A549 (cell line): ENCODE measurements around the gene STXBP6. TPM values are rescaled to one million over a fixed set of nuclear protein-coding genes. Genes with fewer than 3 reads are reported as not detected.

ENCODE experiments used
- ATAC-seq, 2 experiments: fragments of 200-7000 bp in 1 of 2; fragments of >200 bp in 1 of 2; cut with Nextera tagmentation in 1 of 2; cut with Tn5 transposase in 1 of 2; 3 replicates each; pipeline versions ENCODE4 v1.8.0 to v1.9.1; 2018 to 2020; ENCODE audit warnings: mild to moderate bottlenecking in 1 of 2, moderate library complexity in 1 of 2
- CTCF ChIA-PET: fragments of 300-600 bp; sonication (Branson Sonifier 250); formaldehyde crosslinking; extraction: SDS; loops from one replicate; lab custom pipeline; 2021; ENCODE audit warnings: antibody characterized with exemption, inconsistent platforms; lab: Yijun Ruan, JAX
- POLR2A ChIA-PET: fragments of 350-600 bp; formaldehyde crosslinking; extraction: SDS; loops from one replicate; lab custom pipeline; 2021; ENCODE audit warnings: antibody characterized with exemption, inconsistent platforms; lab: Yijun Ruan, JAX
- DNase-seq, 2 experiments: peaks; one replicate each; pipeline versions ENCODE4 v3.0.0 to v3.0.0-alpha.2; 2011 to 2016; ENCODE audit warnings: low read depth in 1 of 2, low spot score in 1 of 2
- FAIRE-seq: peaks from 2 replicates; lab custom pipeline; 2011; peaks lifted over from hg19 to GRCh38; lab: Jason Lieb, UNC
- H3K27ac ChIP-seq, 2 experiments: fragments of >200 bp; sonication (Bioruptor Twin); formaldehyde crosslinking; 3 replicates each; pipeline ENCODE4 v1.5.1; 2016 to 2017
- H3K4me1 ChIP-seq: fragments of >200 bp; sonication (Bioruptor Twin); formaldehyde crosslinking; 3 replicates; pipeline ENCODE4 v1.6.1; 2016
- H3K4me2 ChIP-seq: fragments of >200 bp; sonication (Bioruptor Twin); formaldehyde crosslinking; 3 replicates; pipeline ENCODE4 v1.6.1; 2016
- H3K4me3 ChIP-seq: fragments of >200 bp; sonication (Bioruptor Twin); formaldehyde crosslinking; 3 replicates; pipeline ENCODE4 v1.5.1; 2016
- H3K9me3 ChIP-seq: fragments of >200 bp; sonication (Bioruptor Twin); formaldehyde crosslinking; 3 replicates; pipeline ENCODE4 v1.6.1; 2016
- BCL3 ChIP-seq: fragments of >200 bp; sonication (Bioruptor Twin); formaldehyde crosslinking; IDR thresholded peaks from 3 replicates; pipeline ENCODE4 v1.6.1; 2016
- BHLHE40 ChIP-seq: IDR thresholded peaks from 2 replicates; pipeline ENCODE4 v1.6.1; 2012; ENCODE audit warnings: low read depth, low read length, inconsistent platforms
- CEBPB ChIP-seq, 2 experiments: fragments of >200 bp in 1 of 2; sonication (Bioruptor Twin) in 1 of 2; formaldehyde crosslinking in 1 of 2; IDR thresholded peaks; 2 replicates each; pipeline ENCODE4 v1.6.1; 2012 to 2016
- E2F6 ChIP-seq: IDR thresholded peaks from 2 replicates; pipeline ENCODE4 v1.6.1; 2012; ENCODE audit warnings: low read depth, borderline replicate concordance
- EHF ChIP-seq: fragments of 250-450 bp; sonication (Bioruptor Pico); IDR thresholded peaks from 2 replicates; pipeline ENCODE4 v1.5.0; 2020; ENCODE audit warnings: mild to moderate bottlenecking
- EP300 ChIP-seq, 2 experiments: fragments of >200 bp; sonication (Bioruptor Twin); formaldehyde crosslinking; IDR thresholded peaks; 2 replicates in 1 of 2; 3 replicates in 1 of 2; pipeline ENCODE4 v1.6.1; 2016 to 2017
- GATA3 ChIP-seq: IDR thresholded peaks from 2 replicates; pipeline ENCODE4 v1.6.1; 2012; ENCODE audit warnings: borderline replicate concordance
- HMGXB4 ChIP-seq: fragments of 250-450 bp; sonication (Bioruptor Pico); IDR thresholded peaks from 2 replicates; pipeline ENCODE4 v1.5.0; 2021; ENCODE audit warnings: mild to moderate bottlenecking, moderate library complexity, borderline replicate concordance
- JUNB ChIP-seq: fragments of >200 bp; sonication (Bioruptor Twin); formaldehyde crosslinking; IDR thresholded peaks from 2 replicates; pipeline ENCODE4 v1.6.1; 2016
- MAFK ChIP-seq: fragments of 450-650 bp; IDR thresholded peaks from 2 replicates; pipeline ENCODE4 v1.6.1; 2014; ENCODE audit not compliant: partially characterized antibody
- MAZ ChIP-seq: fragments of 150-350 bp; IDR thresholded peaks from 2 replicates; pipeline ENCODE4 v1.6.1; 2014; ENCODE audit warnings: antibody characterized with exemption, low read depth, low read length, borderline replicate concordance
- MYC ChIP-seq: IDR thresholded peaks from 2 replicates; pipeline ENCODE4 v1.6.1; 2012; ENCODE audit warnings: mild to moderate bottlenecking, inconsistent platforms, low read length, improper control_type of control experiment, borderline replicate concordance
- PBX3 ChIP-seq: IDR thresholded peaks from 2 replicates; pipeline ENCODE4 v1.6.1; 2012
- PHF8 ChIP-seq: fragments of 200-600 bp; sonication (generic); IDR thresholded peaks from 2 replicates; pipeline ENCODE4 v1.6.1; 2016; ENCODE audit warnings: low read depth, mild to moderate bottlenecking, antibody characterized with exemption, moderate library complexity, borderline replicate concordance
- SMC3 ChIP-seq: fragments of >200 bp; sonication (Bioruptor Twin); formaldehyde crosslinking; IDR thresholded peaks from 3 replicates; pipeline ENCODE4 v1.6.1; 2018; ENCODE audit warnings: inconsistent platforms
- TFCP2L1 ChIP-seq: fragments of 250-450 bp; sonication (Bioruptor Pico); IDR thresholded peaks from 2 replicates; pipeline ENCODE4 v1.5.0; 2021; ENCODE audit warnings: mild to moderate bottlenecking
- ZC3H11A ChIP-seq: fragments of 450-650 bp; IDR thresholded peaks from 2 replicates; pipeline ENCODE4 v1.6.1; 2014; ENCODE audit warnings: antibody characterized with exemption, mild to moderate bottlenecking
- WGBS: methylation state at CpG from one replicate; pipeline ENCODE4 v1.1.6; 2017; ENCODE audit errors: missing lambda C conversion rate; 5-methylcytosine and 5-hydroxymethylcytosine counted together
- polyA plus RNA-seq, 4 experiments: library from polyadenylated mRNA; depleted of rRNA in 3 of 4; stranded (reverse); fragments of >200 nt; fragmentation: RNase III in 1 of 4; extraction: RNeasy Plus Mini Kit Qiagen cat#74134 plus additional on column Dnase treatment in 1 of 4; gene quantifications; 2 replicates in 3 of 4; 3 replicates in 1 of 4; pipeline ENCODE4 v1.2.3, GENCODE V29; 2011 to 2017

The STXBP6 gene
- polyA plus RNA-seq, 2 of the 4 experiments (the other 2 are of a cell fraction) = 1.7 to 6.3 TPM

GRCh38 chr14:24892497-24893051 lies 157.4 kb downstream of the STXBP6 start:
- no peak overlapping the region for H3K4me3 ChIP-seq
- no peak for TF ChIP-seq EHF (CRISPR knock-in tag)
- no peak for TF ChIP-seq HMGXB4 (CRISPR knock-in tag)
- TF ChIP-seq E2F6 = no peak
- TF ChIP-seq PHF8 = no peak
- TF ChIP-seq PBX3 = no peak
- TF ChIP-seq BCL3 = no peak
- no peak for TF ChIP-seq SMC3
- no peak for TF ChIP-seq GATA3
- TF ChIP-seq BHLHE40 = no peak
- TF ChIP-seq CEBPB (IDR thresholded peaks at IDR 0.05) = no peak
- TF ChIP-seq MAZ = no peak
- TF ChIP-seq ZC3H11A = no peak
- no peak for TF ChIP-seq EP300 (IDR thresholded peaks at IDR 0.05)
- no peak for TF ChIP-seq JUNB
- DNase-seq (no peak), FAIRE-seq (no peak), ATAC-seq (no peak)
- ChIA-PET CTCF (no interaction called here), POLR2A (no interaction called here)
- peaks cover 8% of the 10 kb centered on the region; the same call in 1 of the 3 replicates for H3K9me3 ChIP-seq
- H3K4me2 ChIP-seq = no peak overlapping the region
- no peaks in the 10 kb centered on the region for H3K4me1 ChIP-seq
- H3K27ac ChIP-seq = no peak overlapping the region
- 28% methylated on average over 6 of the region's 6 CpGs for WGBS

GRCh38 chr14:24891987-24892496 lies 157.9 kb downstream of the STXBP6 start:
- no peak for TF ChIP-seq MAFK
- Histone ChIP-seq H3K27ac (no peak overlapping the region), H3K4me2 (no peak overlapping the region), H3K4me3 (no peak overlapping the region), H3K9me3 (peaks cover 8% of the 10 kb centered on the region; the same call in 1 of the 3 replicates), H3K4me1 (no peaks in the 10 kb centered on the region)
- FAIRE-seq (no peak), DNase-seq (no peak), ATAC-seq (no peak)
- 7% methylated on average over 1 of the region's 1 CpG for WGBS
- CTCF ChIA-PET = no interaction called here
- POLR2A ChIA-PET = no interaction called here

GRCh38 chr14:24890716-24891115 lies 159.2 kb downstream of the STXBP6 start:
- DNase-seq = no peak
- ChIA-PET POLR2A (no interaction called here), CTCF (interaction anchor here (1.3 kb wide), 1 partner anchor 84 kb away, joined by 4 read pairs; no protein-coding TSS in a partner anchor)
- no peak for FAIRE-seq
- Histone ChIP-seq H3K9me3 (peaks cover 8% of the 10 kb centered on the region; the same call in 1 of the 3 replicates), H3K4me3 (no peak overlapping the region), H3K4me1 (no peaks in the 10 kb centered on the region), H3K27ac (no peak overlapping the region), H3K4me2 (no peak overlapping the region)
- no peak for ATAC-seq
- no peak for TF ChIP-seq MYC
- TF ChIP-seq TFCP2L1 (CRISPR knock-in tag) = no peak
